Lung (tissue), 12 donors: ENCODE measurements around the gene CD53. TPM values are rescaled to one million over a fixed set of nuclear protein-coding genes. Genes with fewer than 3 reads are reported as not detected.

Experiments used
- ATAC-seq: fragments of 200-7000 bp; cut with Tn5 transposase; one replicate; pipeline ENCODE4 v1.9.1; 2020; ENCODE audit warnings: moderate number of reproducible peaks; ENCODE audit not compliant: insufficient read depth, low FRiP score
- DNase-seq, 3 donors: peaks; one replicate each; pipeline ENCODE4 v3.0.0-alpha.2; 2013 to 2017
- H3K27ac ChIP-seq, 2 donors: one replicate each; pipeline ENCODE4 v1.5.1; 2013; ENCODE audit warnings: mild to moderate bottlenecking in 2 of 2, moderate library complexity in 2 of 2, control low read depth in 1 of 2, inconsistent platforms in 1 of 2, low read depth in 1 of 2, low read length in 1 of 2
- H3K27me3 ChIP-seq, 3 donors: one replicate each; pipeline ENCODE4 v1.5.1; 2013; ENCODE audit warnings: low read length in 2 of 3; ENCODE audit not compliant: control insufficient read depth in 3 of 3, insufficient read depth in 3 of 3
- H3K36me3 ChIP-seq, 4 donors: one replicate each; pipeline ENCODE4 v1.5.1; 2013; ENCODE audit warnings: low read length in 4 of 4, mild to moderate bottlenecking in 1 of 4, moderate library complexity in 1 of 4; ENCODE audit not compliant: control insufficient read depth in 4 of 4, insufficient read depth in 4 of 4
- H3K4me1 ChIP-seq, 5 donors: one replicate each; pipeline ENCODE4 v1.5.1; 2013; ENCODE audit warnings: low read length in 5 of 5, mild to moderate bottlenecking in 2 of 5, moderate library complexity in 1 of 5; ENCODE audit not compliant: control insufficient read depth in 5 of 5, insufficient read depth in 5 of 5
- H3K4me3 ChIP-seq: one replicate; pipeline ENCODE4 v1.5.1; 2013; ENCODE audit warnings: mild to moderate bottlenecking, control low read depth, moderate library complexity
- H3K9ac ChIP-seq, 2 donors: one replicate each; pipeline ENCODE4 v1.5.1; 2013; ENCODE audit warnings: low read length in 2 of 2, control low read depth in 1 of 2; ENCODE audit not compliant: insufficient read depth in 1 of 2
- H3K9me3 ChIP-seq, 4 donors: one replicate each; pipeline ENCODE4 v1.5.1; 2013; ENCODE audit warnings: low read length in 3 of 4, mild to moderate bottlenecking in 1 of 4, moderate library complexity in 1 of 4; ENCODE audit not compliant: control insufficient read depth in 4 of 4, insufficient read depth in 3 of 4
- CTCF ChIP-seq: IDR thresholded peaks from 2 replicates; pipeline ENCODE4 v1.5.1; 2012; ENCODE audit warnings: mild to moderate bottlenecking; ENCODE audit errors: control extremely low read depth, extremely low read depth
- WGBS, 2 donors: extraction: QIAGEN DNeasy Blood & Tissue Kit; methylation state at CpG; one replicate each; pipeline ENCODE4 v1.1.7; 2013; 5-methylcytosine and 5-hydroxymethylcytosine counted together
- polyA plus RNA-seq, 2 donors: library from polyadenylated mRNA; stranded (reverse); fragments of 200-250 nt; gene quantifications; one replicate each; pipeline ENCODE4 v1.2.1, GENCODE V29; 2013
- total RNA-seq, 2 donors: library from RNA; depleted of rRNA in 1 of 2; stranded (reverse); fragments of >200 nt in 1 of 2; gene quantifications; one replicate each; pipeline ENCODE4 v1.2.1, GENCODE V29; 2014 to 2021
- donor health status: control.
- donor health status: control.
- donor health status: Bipolar disorder and iron deficiency.
- donor health status: healthy.
- donor health status: DM: yes; HTN: yes; CAD: no.

The CD53 gene
- total and polyA plus RNA-seq, 4 donors, result 41.2 to 583 (median 88.7) TPM

GRCh38 chr1:110899458-110899843, 26.5 kb downstream of the CD53 start:
- no peaks in the 10 kb centered on the region for H3K4me1 ChIP-seq
- WGBS, 2 donors, result 85 to 92% methylated on average over 1 of the region's 1 CpG

GRCh38 chr1:110902820-110903463, 30.0 kb downstream of the CD53 start:
- no peaks in the 10 kb centered on the region for H3K36me3 ChIP-seq
- WGBS, 2 donors, result 81 to 93% methylated on average over 6 of the region's 6 CpGs
- H3K4me3 ChIP-seq, result no peak overlapping the region
- no peak overlapping the region for H3K27ac ChIP-seq
- DNase-seq (no peak), ATAC-seq (no peak)
- H3K4me1 ChIP-seq, result no peaks in the 10 kb centered on the region
- no peaks in the 10 kb centered on the region for H3K27me3 ChIP-seq
- no peak for TF ChIP-seq CTCF
- H3K9me3 ChIP-seq, result peaks cover 0 to 3% (median 0%) of the 10 kb centered on the region in 4 donors
- no peak overlapping the region for H3K9ac ChIP-seq

More at GRCh38 chr1:110899458-110899843, 26.5 kb downstream of the CD53 start:
- no peaks in the 10 kb centered on the region for H3K36me3 ChIP-seq
- H3K27me3 ChIP-seq, result no peaks in the 10 kb centered on the region
- TF ChIP-seq CTCF, result no peak
- H3K9me3 ChIP-seq, result peaks cover 0 to 3% (median 0%) of the 10 kb centered on the region in 4 donors
- ATAC-seq (no peak), DNase-seq (no peak)
- no peak overlapping the region for H3K9ac ChIP-seq
- H3K4me3 ChIP-seq, result no peak overlapping the region
- H3K27ac ChIP-seq, result no peak overlapping the region

- Histone ChIP-seq H3K9me3 (peaks cover 0 to 3% (median 0%) of the 10 kb centered on the region in 4 donors), H3K4me1 (no peaks in the 10 kb centered on the region), H3K9ac (no peak overlapping the region), H3K36me3 (no peaks in the 10 kb centered on the region), H3K27ac (no peak overlapping the region), H3K4me3 (no peak overlapping the region), H3K27me3 (no peaks in the 10 kb centered on the region)
- no peak for TF ChIP-seq CTCF
- no peak for DNase-seq
- no peak for ATAC-seq
- 83 to 84% methylated on average over 3 of the region's 3 CpGs for WGBS, 2 donors
These were observed 31.0 kb downstream of the CD53 start for GRCh38 chr1:110903853-110904500.
